HG02943 (cell line): ENCODE data around the gene SZT2.
"Not testable (repeated sequence)": the region's sequence is repeated elsewhere in the genome, so short reads cannot be mapped to it uniquely, and the experiment has no call there.

Experiments
- ATAC-seq: cut with Tn5 transposase; IDR thresholded peaks from one replicate; pipeline ENCODE4 v1.9.1; 2021; ENCODE audit warnings: mild to moderate bottlenecking, low read depth, moderate library complexity; ENCODE audit not compliant: unreplicated experiment

SZT2 gene

DNA sequence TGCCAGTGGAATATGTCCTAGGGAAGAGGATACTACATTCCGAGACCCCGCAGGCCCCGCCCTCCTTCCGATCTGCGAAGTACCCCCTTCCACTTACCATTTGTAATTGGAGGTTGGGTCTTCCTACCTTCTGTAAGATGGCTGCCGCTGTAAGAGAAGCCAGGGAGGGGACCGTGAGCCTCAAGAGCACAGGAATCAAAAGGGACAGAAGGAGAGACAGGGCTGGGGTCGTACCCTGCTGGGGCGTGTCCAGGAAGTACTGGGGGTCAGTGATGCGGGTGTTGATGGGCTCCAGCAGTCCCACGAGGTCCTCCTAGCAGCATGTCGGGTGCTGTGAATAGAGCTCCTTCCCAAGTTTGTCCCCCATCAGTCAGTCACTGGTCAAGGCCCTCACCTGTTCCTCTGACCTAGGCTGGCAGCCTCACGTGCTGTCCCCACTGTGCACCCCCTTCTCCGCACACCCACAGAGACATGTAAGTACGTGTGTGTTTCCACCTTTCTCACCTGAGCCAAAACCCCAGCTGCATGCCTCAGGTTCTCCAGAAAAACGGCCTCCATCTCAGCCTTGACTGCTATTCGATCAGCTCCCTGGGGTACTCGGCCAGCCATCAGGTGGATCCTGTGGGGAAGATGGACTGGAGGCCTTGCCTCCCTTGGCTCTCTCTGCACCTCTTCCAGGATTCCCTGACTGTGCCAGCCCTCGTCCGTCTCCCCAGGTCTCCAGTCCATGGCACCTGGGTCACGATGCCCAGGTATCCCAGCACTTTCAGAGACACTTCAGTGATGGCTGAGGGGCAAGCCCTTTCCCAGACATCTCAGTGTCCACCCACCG, 62.2 kb downstream of the SZT2 start:
- no peak for ATAC-seq

DNA sequence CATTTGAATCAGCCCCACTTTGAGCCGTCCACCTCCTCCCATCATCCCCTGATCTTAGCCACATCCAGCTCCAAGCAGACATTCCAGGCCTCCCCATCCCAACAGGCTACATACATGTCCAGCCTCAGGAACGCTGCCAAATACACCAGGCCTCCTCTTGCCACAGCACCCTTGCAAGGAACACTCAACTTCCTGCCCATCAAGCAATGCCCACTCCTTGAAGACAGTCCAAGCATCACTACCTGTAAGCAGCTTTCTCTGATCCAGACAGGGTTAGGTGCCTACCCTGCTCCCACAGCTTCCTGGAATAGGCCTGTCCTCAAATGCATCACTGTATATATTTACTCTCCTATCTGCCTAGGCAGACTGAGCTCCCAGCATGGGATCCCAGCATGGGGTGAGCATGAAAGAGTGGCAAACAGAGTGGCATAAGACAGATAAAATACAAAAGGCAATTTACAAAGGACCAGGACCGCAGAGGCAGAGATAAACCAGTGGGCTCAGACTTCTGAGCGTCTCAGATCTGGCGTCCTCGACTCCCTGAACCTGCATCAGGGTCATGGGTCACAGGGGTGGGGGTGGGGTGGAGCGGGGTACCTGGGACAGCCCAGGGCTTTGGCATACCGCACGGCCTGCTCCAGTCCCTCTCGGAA, 63.2 kb downstream of the SZT2 start:
- no peak for ATAC-seq

DNA sequence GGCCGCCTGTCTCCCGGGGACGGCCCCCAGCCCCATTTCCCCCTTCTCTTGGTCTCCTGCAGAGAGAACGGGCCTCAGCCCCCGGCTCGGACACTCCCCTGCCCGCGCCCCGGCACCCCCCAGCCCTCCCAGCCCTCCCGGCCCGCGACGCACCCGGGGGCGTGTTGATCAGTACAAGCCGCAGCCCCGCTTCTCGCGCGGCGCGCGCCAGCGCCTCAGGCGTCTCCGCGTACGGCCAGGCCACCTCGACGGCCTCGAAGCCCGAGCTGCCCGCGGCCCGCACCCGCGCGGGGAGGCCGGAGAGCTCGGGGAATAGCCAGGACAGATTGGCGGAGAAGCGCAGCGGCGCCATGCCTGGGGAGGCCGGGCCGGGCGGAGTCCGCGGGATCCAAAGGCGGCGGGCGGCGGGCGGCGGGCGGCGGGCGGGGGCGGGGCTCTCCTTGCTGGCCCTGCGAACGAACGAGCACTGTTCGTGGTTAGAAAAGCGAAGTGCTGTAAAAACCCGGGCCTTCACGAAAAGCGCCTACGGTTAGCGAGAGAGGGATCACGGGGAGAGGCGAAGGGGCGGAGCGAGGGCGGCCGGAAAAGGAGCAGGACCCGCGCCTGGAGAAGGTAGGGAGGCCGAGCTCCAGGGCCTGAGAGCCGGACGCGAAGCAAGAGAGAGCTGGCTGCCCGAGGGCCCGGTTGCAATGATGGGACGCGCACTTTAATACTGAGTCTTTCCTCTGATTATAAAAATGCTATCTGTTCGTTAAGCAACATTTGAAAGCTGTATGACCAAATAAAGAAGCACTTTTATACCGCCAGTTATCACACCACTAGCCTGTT, 64.0 kb downstream of the SZT2 start, which contains the start of gene HYI:
Gene HYI, minus strand, starts transcription at position 490 of the 828 bp plus-strand sequence. Its CDS starts 138 bp downstream, at position 352.
- no peak for ATAC-seq

DNA sequence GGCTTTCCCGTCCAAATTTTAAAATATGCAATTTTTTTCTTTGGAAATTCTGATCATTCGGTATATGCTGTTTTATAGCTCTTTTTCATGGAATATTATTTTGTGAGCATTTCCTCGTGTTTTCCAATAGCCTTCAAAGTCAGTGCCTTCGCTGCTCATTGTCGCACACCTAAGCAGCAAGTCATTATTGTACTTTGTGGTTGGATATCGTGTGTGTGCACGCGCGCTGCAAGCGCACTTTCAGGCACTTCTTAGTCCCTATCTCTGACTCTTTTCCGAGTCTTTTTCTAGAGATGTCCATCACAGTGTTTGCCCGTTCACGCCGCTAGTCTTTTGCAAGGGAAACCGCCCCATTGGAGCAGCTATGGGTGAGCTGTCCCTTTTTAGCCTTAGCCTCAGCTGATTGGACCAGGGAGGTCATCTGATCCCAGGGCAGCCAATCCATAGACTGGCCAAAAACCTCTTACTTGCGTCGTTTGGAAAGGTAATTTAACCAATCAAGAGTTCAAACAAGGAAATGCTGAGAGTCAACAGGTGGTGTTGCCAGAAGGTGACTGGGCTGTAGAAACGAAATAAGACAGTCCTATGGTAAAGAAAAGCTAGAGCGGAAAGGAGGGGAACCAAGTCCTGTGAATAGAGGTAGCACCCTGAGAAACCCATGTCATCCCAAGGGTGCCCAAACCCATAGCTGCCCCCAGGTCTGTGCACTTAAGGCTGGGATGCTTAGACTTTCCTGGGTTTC, 64.7 kb downstream of the SZT2 start:
- ATAC-seq: no peak

DNA sequence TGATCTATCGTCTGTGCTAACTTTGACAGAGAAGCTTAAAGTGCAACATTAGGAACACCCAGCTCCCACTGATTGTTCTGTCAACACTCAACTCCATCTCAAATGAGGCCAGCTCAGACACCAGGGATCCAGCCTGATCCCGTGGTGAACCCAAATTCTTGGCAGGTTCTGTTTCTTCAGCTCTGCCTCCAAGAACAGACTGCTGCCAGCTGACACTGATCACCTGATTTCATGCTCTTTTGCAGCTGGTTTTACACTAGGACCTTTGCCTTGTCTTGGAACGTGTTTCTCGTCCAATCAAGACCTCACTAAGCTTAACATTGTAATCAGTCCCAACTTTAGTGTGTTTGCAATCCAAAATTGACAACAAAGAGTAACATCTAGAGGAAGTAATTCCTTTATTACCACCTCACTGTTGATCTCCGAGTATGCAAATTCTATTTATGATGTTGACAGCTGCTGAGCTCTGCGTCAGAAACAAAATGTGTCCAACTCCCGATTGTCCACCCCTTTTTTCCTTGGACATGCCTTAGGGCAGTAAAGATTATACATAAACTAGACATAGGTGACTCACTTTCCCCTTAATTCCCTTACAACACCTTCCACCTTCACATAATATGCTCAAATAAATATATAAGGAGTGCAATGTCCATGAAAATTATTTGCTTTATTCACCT, 65.7 kb downstream of the SZT2 start:
- no peak for ATAC-seq

DNA sequence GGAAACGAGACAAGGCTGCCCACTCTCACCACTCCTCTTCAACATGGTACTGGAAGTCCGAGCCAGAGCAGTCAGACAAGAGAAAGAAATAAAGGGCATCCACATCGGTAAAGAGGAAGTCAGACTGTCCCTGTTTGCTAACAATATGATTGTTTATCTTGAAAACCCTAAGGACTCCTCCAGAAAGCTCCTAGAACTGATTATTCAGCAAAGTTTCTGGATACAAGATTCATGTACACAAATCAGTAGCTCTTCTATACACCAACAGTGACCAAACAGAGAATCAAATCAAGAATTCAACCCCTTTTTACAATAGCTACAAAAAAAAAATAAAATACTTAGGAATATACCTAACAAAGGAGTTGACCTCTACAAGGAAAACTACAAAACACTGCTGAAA, 68.7 kb downstream of the SZT2 start:
- ATAC-seq: not testable (repeated sequence)

DNA sequence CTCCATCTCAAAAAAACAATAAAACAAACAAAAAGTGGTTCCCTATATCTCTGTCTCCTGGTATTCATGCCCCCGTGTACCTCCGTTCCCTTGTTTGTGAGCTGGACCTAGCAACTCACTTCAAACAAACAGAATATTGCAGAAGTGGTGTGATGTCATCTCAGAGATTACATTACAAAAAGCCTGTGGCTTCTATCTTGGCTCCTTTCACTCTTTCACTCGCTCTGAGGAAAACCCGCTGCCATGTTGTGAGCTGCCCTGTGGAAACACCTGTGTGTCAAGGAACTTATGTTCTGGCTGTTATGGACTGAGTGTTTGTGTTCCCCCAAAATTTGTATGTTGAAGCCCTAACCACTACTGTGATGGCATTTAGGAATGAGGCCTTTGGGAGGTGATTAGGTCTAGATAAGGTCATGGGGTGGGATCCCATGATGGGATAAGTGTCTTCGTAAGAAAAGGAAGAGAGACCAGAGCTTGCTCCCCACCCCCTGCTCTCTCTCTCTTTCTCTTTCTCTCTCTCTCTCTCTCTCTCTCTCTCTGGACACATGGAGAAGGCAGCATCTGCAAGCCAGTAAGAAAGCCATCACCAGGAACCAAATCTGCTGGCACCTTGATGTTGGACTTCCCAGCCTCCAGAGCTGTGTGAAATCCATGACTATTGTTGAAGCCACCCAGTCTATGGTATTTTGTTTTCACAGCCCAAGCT, 71.4 kb downstream of the SZT2 start:
- ATAC-seq: no peak

DNA sequence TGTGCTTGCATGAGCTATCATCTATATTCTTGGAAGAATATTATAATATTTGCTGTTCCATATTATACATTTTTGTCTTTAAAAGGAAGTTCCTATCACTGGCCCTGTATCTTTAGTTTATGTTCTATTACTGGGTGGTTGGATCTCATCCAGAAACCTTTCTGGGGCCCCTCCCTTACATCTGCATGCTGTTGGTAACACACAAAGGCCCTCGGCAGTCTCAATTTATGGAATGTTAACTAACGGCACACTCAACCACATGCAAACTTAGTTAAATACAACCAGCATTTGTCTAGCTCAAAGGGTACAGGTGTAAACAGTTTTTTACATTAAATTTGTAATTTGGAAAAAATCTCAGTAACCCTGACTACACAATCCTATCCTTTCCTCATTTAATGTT, 73.8 kb downstream of the SZT2 start:
- no peak for ATAC-seq

DNA sequence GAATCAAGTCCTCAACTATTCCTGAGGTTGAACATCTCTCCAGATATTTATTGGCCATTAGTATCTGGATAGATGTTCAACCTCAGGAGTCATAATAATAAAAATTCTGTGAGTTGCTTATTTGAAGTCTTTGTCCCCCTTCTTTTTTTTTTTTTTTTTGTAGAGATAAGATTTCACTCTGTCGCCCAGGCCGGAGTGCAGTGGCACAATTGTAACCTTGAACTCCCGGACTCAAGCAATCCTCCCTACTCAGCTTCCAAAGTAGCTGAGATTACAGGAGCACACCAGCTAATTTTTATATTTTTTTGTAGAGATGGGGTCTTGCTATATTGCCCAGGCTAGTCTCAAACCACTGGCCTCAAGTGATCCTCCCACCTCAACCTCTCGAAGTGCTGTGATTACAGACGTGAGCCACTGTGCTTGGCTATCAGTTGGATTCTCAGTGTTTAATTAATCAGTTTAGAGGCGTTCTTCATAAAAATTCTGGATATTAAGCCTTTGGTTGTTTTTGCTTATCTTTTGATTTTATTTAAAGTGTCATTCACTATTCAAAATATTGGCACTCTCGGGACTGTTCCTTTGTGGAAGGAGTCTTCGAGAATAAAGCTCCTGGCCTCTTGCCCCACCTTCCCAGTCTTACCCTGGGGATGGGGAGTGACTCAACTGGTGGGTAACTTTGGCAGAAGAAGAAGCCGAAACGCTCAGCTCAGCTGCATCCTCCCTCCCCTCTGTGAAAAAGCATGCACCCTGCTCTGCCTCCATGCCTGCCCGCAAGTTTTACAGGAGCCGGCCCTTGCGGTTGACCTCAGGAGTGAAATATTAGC, 75.2 kb downstream of the SZT2 start:
- ATAC-seq: no peak

DNA sequence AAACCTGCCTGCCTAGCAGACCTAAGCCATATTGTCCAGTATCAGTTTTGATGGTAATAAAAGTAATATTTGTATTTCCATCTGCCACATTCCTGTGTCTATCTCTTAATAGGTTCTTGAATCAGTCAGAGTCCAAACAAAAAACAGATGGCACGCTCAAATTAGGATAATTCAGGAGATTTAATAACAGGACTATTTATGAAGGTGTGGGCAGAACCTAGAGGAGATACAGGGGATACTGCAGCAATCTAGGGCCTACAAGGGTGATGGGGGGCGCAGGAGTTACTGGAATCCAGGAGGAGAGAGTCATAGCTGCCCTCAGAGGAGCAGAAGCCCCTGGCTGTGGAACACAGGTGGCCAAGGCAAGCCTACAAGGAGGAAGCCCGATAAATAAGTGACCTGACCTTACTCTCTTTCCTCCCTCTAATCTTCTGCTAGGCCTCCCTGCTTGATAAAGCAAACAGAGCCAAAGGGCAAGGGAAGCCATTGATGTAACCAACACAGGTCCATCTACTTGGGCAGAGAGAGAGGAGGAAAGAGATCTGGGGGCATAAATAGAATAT, 75.9 kb downstream of the SZT2 start:
- ATAC-seq: no peak

DNA sequence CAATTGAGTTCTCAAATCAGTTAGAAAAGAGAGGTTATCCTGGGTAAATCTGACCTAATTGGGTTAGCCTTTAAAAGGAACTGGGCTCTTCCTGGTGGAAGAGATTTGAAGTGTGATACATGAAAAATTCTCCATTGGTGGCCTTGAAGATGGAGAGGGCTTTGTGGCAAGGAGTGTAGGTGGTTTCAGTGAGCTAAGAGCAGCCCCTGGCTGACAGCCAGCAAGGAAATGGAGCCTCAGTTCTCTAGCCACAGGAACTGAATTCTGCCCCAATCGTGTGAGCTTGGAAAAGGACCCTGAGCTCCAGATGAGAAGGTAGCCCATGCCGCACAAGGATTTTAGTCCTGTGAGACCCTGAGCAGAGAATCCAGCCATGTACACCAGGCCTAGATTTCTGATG, 76.7 kb downstream of the SZT2 start:
- no peak for ATAC-seq

DNA sequence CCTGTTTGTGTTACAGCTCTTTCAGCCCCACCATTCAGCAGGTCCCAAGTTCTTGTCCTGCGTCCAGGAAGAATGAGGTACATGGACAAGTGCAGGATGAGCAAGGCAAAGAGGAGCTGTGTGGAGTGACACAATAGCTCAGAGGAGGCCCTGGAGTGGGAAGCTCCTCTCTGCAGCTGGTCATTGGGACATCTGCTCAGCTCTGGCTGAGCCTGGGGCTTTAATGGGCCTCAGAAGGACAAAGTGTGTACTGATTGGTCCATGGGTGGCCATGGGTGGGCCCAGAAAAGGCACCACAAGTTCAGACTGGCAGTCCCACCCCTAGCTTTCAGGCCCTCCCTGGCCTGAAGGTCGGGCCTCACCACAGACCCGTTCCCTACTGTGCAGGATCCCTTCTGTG, 78.7 kb downstream of the SZT2 start:
- no peak for ATAC-seq

DNA sequence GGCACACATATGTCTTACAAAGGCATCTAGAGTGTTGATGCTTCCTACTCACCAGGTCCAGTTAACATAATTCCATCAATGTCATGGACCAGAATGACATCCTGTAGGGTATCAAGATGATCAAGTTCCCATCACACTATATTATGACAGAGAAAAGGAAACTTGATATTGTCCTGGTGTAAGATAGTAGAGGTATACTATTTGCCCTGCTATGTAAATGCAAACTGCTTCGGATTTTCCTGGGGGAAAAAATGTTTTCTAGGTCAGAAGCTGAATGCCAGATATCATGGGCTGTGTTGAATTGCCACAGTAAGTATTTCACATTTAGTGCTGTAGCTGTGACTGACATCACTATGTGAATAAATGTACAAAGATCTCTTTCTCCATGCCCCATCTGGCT, 80.2 kb downstream of the SZT2 start:
- no peak for ATAC-seq

DNA sequence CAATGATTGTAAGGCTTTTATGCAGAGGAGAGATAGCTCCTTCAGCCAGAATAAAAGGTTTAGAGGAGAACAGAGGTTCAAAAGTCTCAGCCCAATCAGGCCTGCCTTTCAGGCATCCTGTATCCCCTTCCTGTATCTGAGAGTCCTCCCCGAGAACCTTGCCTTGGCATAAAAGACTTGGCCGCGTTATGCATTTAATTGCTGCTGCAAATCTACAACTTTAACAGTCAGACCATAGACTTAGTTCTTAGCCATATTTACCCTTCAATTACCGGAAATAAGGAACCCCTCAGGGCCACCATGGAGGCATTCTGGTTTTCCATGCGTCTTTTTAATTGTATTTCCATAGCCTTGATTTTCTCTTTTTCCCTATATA, 82.4 kb downstream of the SZT2 start:
- no peak for ATAC-seq

DNA sequence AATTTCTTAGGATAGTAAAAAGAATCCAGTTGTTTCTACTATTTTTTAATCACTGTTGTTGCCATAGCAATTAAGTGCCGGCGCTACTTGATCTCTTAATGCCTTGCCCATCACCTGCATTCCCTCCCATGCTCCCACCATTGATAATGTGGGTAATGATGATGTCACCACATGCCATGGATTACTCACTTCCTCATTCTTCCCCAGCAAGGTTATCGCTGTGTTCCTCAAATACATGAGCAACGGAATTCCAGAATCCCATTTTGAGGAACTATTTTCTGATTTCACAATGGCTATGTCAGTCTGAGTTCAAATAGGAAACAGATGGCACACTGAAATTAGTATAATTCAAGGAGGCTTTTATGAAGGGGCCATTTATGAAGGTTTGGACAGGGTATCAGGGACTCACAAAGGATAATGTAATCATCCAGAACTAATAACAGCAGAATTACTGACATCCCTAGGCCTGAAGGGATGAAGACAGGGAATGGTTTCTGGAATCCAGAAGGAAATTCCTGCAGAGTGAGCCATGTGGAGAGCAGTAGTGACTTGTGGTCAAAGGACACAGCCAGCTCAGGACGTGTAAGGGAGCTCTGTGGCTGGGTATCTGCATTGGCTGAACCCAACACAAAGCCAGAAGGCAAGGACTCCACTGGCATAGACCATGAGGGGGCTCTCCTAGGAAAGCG, 82.9 kb downstream of the SZT2 start:
- not testable (repeated sequence) for ATAC-seq

DNA sequence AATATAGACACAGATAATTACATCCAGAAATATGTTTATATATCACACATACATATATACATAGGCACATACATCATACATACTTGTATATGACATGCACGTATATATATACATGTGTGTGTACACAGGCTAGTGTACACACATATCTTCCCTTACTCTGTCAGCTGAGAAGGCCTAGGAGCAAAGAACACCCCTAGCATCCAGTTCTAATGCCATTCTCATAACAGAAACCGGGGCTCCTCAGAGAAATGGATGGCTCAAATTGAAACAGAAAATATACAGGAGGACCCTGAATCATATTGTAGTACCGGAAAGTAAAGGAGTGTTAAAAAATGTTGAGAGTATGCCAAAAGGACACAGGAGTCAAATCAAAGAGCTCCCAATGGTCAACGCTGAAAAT, 83.8 kb downstream of the SZT2 start:
- ATAC-seq: no peak

DNA sequence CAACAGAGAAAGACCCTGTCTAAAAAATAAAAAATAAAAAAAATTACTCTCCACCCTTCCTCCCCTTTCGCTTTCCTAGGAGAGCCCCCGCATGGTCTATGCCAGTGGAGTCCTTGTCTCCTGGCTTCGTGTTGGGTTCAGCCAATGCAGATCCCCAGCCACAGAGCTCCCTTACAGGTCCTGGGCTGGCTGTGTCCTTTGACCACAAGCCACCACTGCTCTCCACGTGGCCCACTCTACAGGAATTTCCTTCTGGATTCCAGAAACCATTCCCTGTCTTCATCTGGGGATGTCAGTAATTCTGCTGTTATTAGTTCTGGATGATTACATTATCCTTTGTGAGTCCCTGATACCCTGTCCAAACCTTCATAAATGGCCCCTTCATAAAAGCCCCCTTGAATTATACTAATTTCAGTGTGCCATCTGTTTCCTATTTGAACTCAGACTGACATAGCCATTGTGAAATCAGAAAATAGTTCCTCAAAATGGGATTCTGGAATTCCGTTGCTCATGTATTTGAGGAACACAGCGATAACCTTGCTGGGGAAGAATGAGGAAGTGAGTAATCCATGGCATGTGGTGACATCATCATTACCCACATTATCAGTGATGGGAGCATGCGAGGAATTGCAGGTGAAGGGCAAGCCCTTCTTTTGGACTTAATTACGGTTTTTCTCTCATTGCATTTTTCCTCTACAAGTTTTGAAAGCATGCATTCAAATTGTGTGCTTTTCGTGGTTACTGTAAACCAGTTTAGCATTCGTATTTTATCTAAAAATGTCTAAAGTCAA, 86.1 kb downstream of the SZT2 start:
- not testable (repeated sequence) for ATAC-seq
